Sigmoid colon (tissue), 4 donors: Measurements from ENCODE around the gene LAMP5.

ENCODE experiments used
- EP300 ChIP-seq, 4 donors: sonication (generic); formaldehyde crosslinking; IDR thresholded peaks; one replicate each; pipeline ENCODE4 v1.6.1; 2017; ENCODE audit warnings: antibody characterized with exemption in 4 of 4
- POLR2A ChIP-seq, 2 donors: fragments of 450-650 bp; IDR thresholded peaks; one replicate each; pipeline ENCODE4 v1.6.1; 2016; ENCODE audit warnings: antibody characterized with exemption in 2 of 2, mild to moderate bottlenecking in 2 of 2, moderate library complexity in 2 of 2
- POLR2AphosphoS5 ChIP-seq, 4 donors: sonication (generic); formaldehyde crosslinking; IDR thresholded peaks; one replicate each; pipeline ENCODE4 v1.6.1; 2017; ENCODE audit warnings: antibody characterized with exemption in 4 of 4
- TF ChIP-seq, protein P1 (sequence below), 4 experiments: fragments of 450-650 bp in 3 of 4; fragments of 200-600 bp in 1 of 4; IDR thresholded peaks; one replicate each; pipeline ENCODE4 v1.5.1; 2016 to 2019; ENCODE audit warnings: antibody characterized with exemption in 4 of 4, mild to moderate bottlenecking in 3 of 4, moderate library complexity in 2 of 4

- TF ChIP-seq, protein P1, sequence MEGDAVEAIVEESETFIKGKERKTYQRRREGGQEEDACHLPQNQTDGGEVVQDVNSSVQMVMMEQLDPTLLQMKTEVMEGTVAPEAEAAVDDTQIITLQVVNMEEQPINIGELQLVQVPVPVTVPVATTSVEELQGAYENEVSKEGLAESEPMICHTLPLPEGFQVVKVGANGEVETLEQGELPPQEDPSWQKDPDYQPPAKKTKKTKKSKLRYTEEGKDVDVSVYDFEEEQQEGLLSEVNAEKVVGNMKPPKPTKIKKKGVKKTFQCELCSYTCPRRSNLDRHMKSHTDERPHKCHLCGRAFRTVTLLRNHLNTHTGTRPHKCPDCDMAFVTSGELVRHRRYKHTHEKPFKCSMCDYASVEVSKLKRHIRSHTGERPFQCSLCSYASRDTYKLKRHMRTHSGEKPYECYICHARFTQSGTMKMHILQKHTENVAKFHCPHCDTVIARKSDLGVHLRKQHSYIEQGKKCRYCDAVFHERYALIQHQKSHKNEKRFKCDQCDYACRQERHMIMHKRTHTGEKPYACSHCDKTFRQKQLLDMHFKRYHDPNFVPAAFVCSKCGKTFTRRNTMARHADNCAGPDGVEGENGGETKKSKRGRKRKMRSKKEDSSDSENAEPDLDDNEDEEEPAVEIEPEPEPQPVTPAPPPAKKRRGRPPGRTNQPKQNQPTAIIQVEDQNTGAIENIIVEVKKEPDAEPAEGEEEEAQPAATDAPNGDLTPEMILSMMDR (IDR thresholded peaks at IDR 0.05) = no peak
- TF ChIP-seq POLR2A (IDR thresholded peaks at IDR 0.05) (no peak), EP300 (IDR thresholded peaks at IDR 0.05) (no peak), POLR2AphosphoS5 (IDR thresholded peaks at IDR 0.05) (no peak)
Observed at GRCh38 chr20:9514072-9514460, 324 bp upstream of the LAMP5 start.
